MM.1S (cell line): Measurements from ENCODE around the gene FAM200C.

ENCODE experiments used
- DNase-seq: peaks from one replicate; pipeline ENCODE4 v3.0.0-alpha.2; 2015
- H2AFZ ChIP-seq: fragments of 300-600 bp; sonication (generic); 2 replicates; pipeline ENCODE4 v1.6.0; 2016; ENCODE audit warnings: antibody characterized with exemption, low read length
- H3F3A ChIP-seq: fragments of 300-600 bp; sonication (generic); 2 replicates; pipeline ENCODE4 v1.6.1; 2016; ENCODE audit warnings: mild to moderate bottlenecking, antibody characterized with exemption, low read length, moderate library complexity, mixed read lengths; ENCODE audit not compliant: insufficient read depth
- H3K27ac ChIP-seq: fragments of 300-600 bp; sonication (generic); 2 replicates; pipeline ENCODE4 v1.5.1; 2016; ENCODE audit warnings: mild to moderate bottlenecking, low read length
- H3K27me3 ChIP-seq: fragments of 300-600 bp; sonication (generic); replicated peaks from 2 replicates; pipeline ENCODE4 v1.6.0; 2016; ENCODE audit warnings: low read length; ENCODE audit not compliant: insufficient read depth
- H3K36me3 ChIP-seq: fragments of 300-600 bp; sonication (generic); replicated peaks from 2 replicates; pipeline ENCODE4 v1.6.1; 2016; ENCODE audit warnings: mild to moderate bottlenecking, low read length, mixed read lengths; ENCODE audit not compliant: insufficient read depth
- H3K4me1 ChIP-seq: fragments of 300-600 bp; sonication (generic); 2 replicates; pipeline ENCODE4 v1.6.1; 2016; ENCODE audit warnings: low read length, mixed read lengths
- H3K4me2 ChIP-seq: fragments of 300-600 bp; sonication (generic); 2 replicates; pipeline ENCODE4 v1.6.0; 2016; ENCODE audit warnings: low read depth, low read length
- H3K4me3 ChIP-seq: fragments of 300-600 bp; sonication (generic); 2 replicates; pipeline ENCODE4 v1.5.1; 2016; ENCODE audit warnings: low read length, mixed read lengths
- H3K79me2 ChIP-seq: fragments of 300-600 bp; sonication (generic); 2 replicates; pipeline ENCODE4 v1.6.1; 2016; ENCODE audit warnings: mixed run types, low read length, mixed read lengths
- H3K9ac ChIP-seq: fragments of 300-600 bp; sonication (generic); 2 replicates; pipeline ENCODE4 v1.6.1; 2016; ENCODE audit warnings: low read length, mixed read lengths
- H3K9me2 ChIP-seq: fragments of 300-600 bp; sonication (generic); replicated peaks from 2 replicates; pipeline ENCODE4 v1.6.1; 2016; ENCODE audit warnings: mild to moderate bottlenecking, low read length, mixed read lengths; ENCODE audit not compliant: insufficient read depth
- H3K9me3 ChIP-seq: fragments of 300-600 bp; sonication (generic); replicated peaks from 2 replicates; pipeline ENCODE4 v1.6.1; 2016; ENCODE audit warnings: mild to moderate bottlenecking, low read length, mixed read lengths; ENCODE audit not compliant: insufficient read depth
- H4K20me1 ChIP-seq: fragments of 300-600 bp; sonication (generic); 2 replicates; pipeline ENCODE4 v1.6.1; 2016; ENCODE audit warnings: mild to moderate bottlenecking, low read length, moderate library complexity, mixed read lengths; ENCODE audit not compliant: insufficient read depth
- EZH2 ChIP-seq: fragments of 300-600 bp; sonication (generic); optimal IDR thresholded peaks from 2 replicates; pipeline ENCODE3; 2017; ENCODE audit warnings: low read depth, mild to moderate bottlenecking, antibody characterized with exemption, low read length, mixed read lengths
- EZH2phosphoT487 ChIP-seq: fragments of 300-600 bp; sonication (generic); IDR thresholded peaks from 2 replicates; pipeline ENCODE4 v1.6.1; 2018; ENCODE audit warnings: antibody characterized with exemption, low read length
- TF ChIP-seq, protein P1 (sequence below): fragments of 300-600 bp; sonication (generic); IDR thresholded peaks from 2 replicates; pipeline ENCODE4 v1.5.1; 2016; ENCODE audit warnings: antibody characterized with exemption, low read length, mixed read lengths

The FAM200C gene

DNA sequence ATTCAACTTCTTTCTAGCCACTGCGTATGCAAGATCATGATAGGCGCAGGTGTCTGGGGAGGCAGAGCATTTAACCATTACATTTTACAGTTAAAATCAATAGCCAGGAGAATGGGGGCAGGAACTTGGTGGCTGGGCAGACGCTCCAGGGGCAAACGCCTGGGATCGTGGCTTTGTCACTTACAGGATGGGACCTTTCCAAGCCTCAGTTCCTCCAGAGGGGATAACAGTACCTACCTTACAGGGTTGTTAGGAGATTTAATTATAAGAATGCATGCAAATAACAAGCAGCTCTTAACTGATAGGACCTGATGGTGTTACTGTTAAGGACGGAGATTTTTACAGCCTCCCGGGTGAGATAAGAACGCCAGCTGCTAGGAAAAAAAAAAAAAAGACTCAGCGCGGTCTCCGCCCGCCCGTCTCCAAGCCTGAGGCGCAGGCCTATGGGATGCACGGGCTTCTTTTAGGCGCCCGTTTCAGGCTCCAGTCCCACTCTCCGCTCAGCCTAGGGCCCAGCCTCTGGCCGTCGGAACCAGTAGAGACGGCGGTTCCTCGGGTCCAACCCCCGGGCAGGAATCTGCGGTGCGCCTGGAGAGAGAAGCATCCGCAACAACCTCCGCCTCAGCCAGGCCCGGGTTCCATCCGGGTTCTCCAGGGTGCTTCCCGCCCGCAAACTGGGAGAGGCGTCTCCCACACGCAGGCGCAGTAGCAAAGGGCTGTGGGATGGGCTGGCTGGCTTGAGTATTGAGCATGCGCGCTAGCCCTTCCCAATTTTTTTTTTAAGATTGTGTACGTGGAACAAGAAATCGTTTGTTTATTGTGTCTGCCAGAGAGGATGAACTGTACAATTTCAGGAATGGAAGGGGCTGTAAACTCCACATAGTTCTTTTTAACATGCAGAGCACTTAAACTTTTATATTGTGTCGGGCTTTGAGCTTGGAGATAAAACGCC is at the start of gene FAM200C:
Gene FAM200C (minus strand): TSS at position 653 of the 952 bp plus-strand sequence. CDS start 4,564 bp downstream, outside the sequence.
- no peaks in the 10 kb centered on the region for H3K4me1 ChIP-seq
- H4K20me1 ChIP-seq, result no peaks in the 10 kb centered on the region
- H3K9me3 ChIP-seq, result no peaks in the 10 kb centered on the region
- H3K27ac ChIP-seq, result peak within 1 kb of the TSS; percentile 41; the same call in 1 of the 2 replicates
- peaks cover 6% of the 10 kb centered on the region for H3K36me3 ChIP-seq
- peak within 1 kb of the TSS; percentile 84 for H3K9ac ChIP-seq
- H3K4me2 ChIP-seq, result peak within 1 kb of the TSS; percentile 63
- H2AFZ ChIP-seq, result peak within 1 kb of the TSS; percentile 66
- TF ChIP-seq, protein P1, sequence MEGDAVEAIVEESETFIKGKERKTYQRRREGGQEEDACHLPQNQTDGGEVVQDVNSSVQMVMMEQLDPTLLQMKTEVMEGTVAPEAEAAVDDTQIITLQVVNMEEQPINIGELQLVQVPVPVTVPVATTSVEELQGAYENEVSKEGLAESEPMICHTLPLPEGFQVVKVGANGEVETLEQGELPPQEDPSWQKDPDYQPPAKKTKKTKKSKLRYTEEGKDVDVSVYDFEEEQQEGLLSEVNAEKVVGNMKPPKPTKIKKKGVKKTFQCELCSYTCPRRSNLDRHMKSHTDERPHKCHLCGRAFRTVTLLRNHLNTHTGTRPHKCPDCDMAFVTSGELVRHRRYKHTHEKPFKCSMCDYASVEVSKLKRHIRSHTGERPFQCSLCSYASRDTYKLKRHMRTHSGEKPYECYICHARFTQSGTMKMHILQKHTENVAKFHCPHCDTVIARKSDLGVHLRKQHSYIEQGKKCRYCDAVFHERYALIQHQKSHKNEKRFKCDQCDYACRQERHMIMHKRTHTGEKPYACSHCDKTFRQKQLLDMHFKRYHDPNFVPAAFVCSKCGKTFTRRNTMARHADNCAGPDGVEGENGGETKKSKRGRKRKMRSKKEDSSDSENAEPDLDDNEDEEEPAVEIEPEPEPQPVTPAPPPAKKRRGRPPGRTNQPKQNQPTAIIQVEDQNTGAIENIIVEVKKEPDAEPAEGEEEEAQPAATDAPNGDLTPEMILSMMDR, result no peak
- TF ChIP-seq EZH2phosphoT487 (no peak), EZH2 (no peak)
- H3K9me2 ChIP-seq, result no peaks in the 10 kb centered on the region
- peaks cover 7% of the 10 kb centered on the region; the same call in 1 of the 2 replicates for H3F3A ChIP-seq
- H3K4me3 ChIP-seq, result peak within 1 kb of the TSS; percentile 77
- peaks cover 15% of the 10 kb centered on the region for H3K79me2 ChIP-seq
- H3K27me3 ChIP-seq, result no peaks in the 10 kb centered on the region
- peak; percentile 86 for DNase-seq

DNA sequence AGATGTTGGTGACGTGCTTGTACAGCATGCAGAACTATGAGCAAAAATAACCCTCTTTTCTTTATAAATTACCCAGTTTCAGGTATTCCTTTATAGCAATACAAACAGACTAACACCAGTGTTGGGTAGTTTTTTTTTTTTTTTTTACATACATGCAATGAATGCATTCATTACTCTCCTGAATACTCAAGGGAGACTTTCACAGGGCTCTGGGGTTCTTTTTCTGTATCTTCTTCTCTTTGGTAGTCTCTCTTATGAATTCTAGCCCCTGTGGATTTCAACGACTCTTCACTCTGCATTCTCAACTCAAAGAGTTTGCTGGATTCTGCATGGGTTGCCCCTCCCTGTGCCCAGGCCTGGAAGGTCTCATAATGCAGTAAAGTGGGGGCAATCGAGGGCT is 49.6 kb upstream of the FAM200C start:
- Histone ChIP-seq H4K20me1 (no peaks in the 10 kb centered on the region), H3K79me2 (no peaks in the 10 kb centered on the region), H3K27ac (no peak overlapping the region), H3K4me1 (peaks cover 20% of the 10 kb centered on the region), H3K27me3 (no peaks in the 10 kb centered on the region), H3K9me3 (no peaks in the 10 kb centered on the region), H3K4me2 (no peak overlapping the region), H3F3A (no peaks in the 10 kb centered on the region), H3K4me3 (no peak overlapping the region), H3K9ac (no peak overlapping the region), H3K9me2 (no peaks in the 10 kb centered on the region), H2AFZ (no peak overlapping the region), H3K36me3 (no peaks in the 10 kb centered on the region)
- TF ChIP-seq EZH2phosphoT487, result no peak
- TF ChIP-seq EZH2, result no peak
- TF ChIP-seq, protein P1, result no peak
- no peak for DNase-seq

DNA sequence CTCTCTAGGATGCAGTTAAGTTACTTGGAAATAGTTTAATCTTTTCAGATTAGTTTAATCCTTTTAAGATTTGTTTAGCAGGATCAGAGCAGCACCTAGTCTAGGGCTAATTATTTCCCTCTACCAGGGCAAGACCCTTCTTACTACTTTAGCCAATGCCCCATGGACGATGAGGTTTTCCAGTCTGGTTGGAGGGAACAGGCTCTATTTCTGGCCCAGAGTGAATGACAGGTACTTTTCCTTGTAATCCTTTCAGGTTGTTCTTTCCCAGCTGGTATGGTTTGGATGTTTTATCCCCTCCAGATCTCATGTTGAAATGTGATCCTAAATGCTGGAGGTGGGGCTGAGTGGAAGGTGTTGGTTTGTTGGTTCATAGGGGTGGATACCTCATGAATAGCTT is 49.0 kb upstream of the FAM200C start:
- no peak overlapping the region for H2AFZ ChIP-seq
- no peak overlapping the region for H3K9ac ChIP-seq
- H3K4me2 ChIP-seq, result no peak overlapping the region
- no peak overlapping the region for H3K4me3 ChIP-seq
- no peak overlapping the region for H3K27ac ChIP-seq
- no peaks in the 10 kb centered on the region for H3K27me3 ChIP-seq
- H3K4me1 ChIP-seq, result peaks cover 20% of the 10 kb centered on the region
- H4K20me1 ChIP-seq, result no peaks in the 10 kb centered on the region
- no peak for DNase-seq
- TF ChIP-seq EZH2 (no peak), EZH2phosphoT487 (no peak)
- TF ChIP-seq, protein P1, result no peak
- H3F3A ChIP-seq, result no peaks in the 10 kb centered on the region
- no peaks in the 10 kb centered on the region for H3K9me3 ChIP-seq
- H3K36me3 ChIP-seq, result no peaks in the 10 kb centered on the region
- H3K79me2 ChIP-seq, result no peaks in the 10 kb centered on the region
- no peaks in the 10 kb centered on the region for H3K9me2 ChIP-seq
